Upper lobe of right lung (tissue), 1 donor: ENCODE results near the gene ZNF320. TPM values are rescaled to one million over a fixed set of nuclear protein-coding genes. Genes with fewer than 3 reads are reported as not detected.
A peak's percentile ranks its signal among the peaks of the same experiment; 100 is the strongest.
"Not testable (repeated sequence)": the region's sequence is repeated elsewhere in the genome, so short reads cannot be mapped to it uniquely, and the experiment has no call there.

Experiments
- ATAC-seq: fragments of 200-7000 bp; cut with Tn5 transposase; one replicate; pipeline ENCODE4 v1.9.1; 2020; ENCODE audit warnings: mild to moderate bottlenecking, moderate library complexity
- DNase-seq: peaks from one replicate; pipeline ENCODE4 v3.0.0-alpha.2; 2020
- H3K27ac ChIP-seq: fragments of 200-600 bp; one replicate; pipeline ENCODE4 v1.8.0; 2022
- H3K27me3 ChIP-seq: fragments of 200-600 bp; one replicate; pipeline ENCODE4 v1.8.0; 2022; ENCODE audit warnings: mild to moderate bottlenecking
- H3K36me3 ChIP-seq: fragments of 200-600 bp; one replicate; pipeline ENCODE4 v1.8.0; 2022
- H3K4me1 ChIP-seq: fragments of 200-600 bp; one replicate; pipeline ENCODE4 v1.8.0; 2022
- H3K4me3 ChIP-seq: fragments of 200-600 bp; one replicate; pipeline ENCODE4 v1.8.0; 2022; ENCODE audit warnings: mild to moderate bottlenecking
- H3K9me3 ChIP-seq: fragments of 200-600 bp; one replicate; pipeline ENCODE4 v1.8.0; 2022
- intact Hi-C: fragments of 100-400 bp; cut with DNase I; formaldehyde crosslinking; loops from one replicate; pipeline ENCODE4 v1.11.0; 2022
- total RNA-seq: library from RNA; stranded (reverse); fragmentation: NEBNext Ultra II Directional; extraction: Animal tissue kit (Norgen Biotek cat#: 25700); gene quantifications from one replicate; pipeline ENCODE4 v1.2.1, GENCODE V29; 2021
- TF ChIP-seq, protein P1 (sequence below): fragments of 200-600 bp; IDR thresholded peaks from one replicate; pipeline ENCODE4 v1.8.0; 2022; ENCODE audit warnings: antibody characterized with exemption
- donor health status: DM: no; HTN: yes; CAD: no; lungs with severe emphysema.

The ZNF320 gene
- total RNA-seq, 1 donor from 2014 or later: 19.0 TPM

DNA sequence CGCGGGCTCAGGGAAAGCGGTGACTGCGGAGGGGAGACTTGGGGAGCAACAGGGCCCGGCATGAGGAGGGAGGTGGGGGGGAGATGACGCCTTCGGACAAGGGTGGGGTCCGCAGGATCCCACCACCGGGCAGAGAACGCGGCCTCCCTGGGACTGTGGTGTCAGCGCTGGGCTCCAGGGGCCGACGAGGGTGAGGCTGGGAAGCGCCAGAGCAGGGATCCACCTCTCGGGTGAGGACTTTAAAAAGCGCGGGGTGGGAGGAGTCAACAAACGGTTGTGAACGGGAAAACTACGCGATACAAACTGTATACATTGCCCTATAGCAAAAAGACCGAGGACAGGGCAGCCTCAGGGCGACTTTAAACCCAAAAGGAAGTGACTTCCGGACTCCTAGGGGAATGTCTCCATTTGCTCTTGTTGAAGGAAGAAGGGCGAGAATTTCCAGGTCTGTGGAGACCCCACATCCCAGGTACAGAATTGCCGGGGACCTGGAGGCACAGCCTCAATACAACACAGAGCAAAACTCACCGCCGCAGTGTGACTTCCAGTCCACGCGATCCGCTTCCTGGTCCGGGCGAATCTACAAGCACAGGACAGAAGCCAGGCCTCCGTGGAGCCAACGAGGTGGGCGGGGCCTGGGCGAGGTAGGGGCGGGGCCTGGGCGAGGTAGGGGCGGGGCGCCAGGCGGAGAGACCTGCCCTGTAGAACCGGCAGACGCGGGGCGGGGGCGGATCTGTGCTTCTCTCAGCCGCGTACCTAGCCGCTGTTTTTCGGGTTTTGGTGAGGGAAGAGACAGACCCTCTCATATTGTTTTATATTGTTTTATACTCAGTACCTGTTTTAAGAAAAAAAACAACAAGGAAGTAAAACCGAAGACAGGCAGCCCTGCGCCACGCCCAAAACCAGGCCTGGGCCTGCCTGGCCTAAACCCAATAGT is 25.7 kb upstream of the ZNF320 start, which contains the start of gene ZNF888:
TSS of gene ZNF888 (minus strand) at position 588 of the 937 bp plus-strand sequence. CDS start 5,555 bp downstream, outside the sequence.
- peak; percentile 99 for ATAC-seq
- peak; percentile 96 for DNase-seq
- intact Hi-C loops: no loop called here
- Histone ChIP-seq H3K4me1 (peaks cover 7% of the 10 kb centered on the region), H3K36me3 (peaks cover 4% of the 10 kb centered on the region), H3K27me3 (no peaks in the 10 kb centered on the region), H3K9me3 (no peaks in the 10 kb centered on the region), H3K27ac (peak within 1 kb of the TSS; percentile 91), H3K4me3 (peak within 1 kb of the TSS; percentile 83)
- TF ChIP-seq, protein P1, sequence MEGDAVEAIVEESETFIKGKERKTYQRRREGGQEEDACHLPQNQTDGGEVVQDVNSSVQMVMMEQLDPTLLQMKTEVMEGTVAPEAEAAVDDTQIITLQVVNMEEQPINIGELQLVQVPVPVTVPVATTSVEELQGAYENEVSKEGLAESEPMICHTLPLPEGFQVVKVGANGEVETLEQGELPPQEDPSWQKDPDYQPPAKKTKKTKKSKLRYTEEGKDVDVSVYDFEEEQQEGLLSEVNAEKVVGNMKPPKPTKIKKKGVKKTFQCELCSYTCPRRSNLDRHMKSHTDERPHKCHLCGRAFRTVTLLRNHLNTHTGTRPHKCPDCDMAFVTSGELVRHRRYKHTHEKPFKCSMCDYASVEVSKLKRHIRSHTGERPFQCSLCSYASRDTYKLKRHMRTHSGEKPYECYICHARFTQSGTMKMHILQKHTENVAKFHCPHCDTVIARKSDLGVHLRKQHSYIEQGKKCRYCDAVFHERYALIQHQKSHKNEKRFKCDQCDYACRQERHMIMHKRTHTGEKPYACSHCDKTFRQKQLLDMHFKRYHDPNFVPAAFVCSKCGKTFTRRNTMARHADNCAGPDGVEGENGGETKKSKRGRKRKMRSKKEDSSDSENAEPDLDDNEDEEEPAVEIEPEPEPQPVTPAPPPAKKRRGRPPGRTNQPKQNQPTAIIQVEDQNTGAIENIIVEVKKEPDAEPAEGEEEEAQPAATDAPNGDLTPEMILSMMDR: no peak

DNA sequence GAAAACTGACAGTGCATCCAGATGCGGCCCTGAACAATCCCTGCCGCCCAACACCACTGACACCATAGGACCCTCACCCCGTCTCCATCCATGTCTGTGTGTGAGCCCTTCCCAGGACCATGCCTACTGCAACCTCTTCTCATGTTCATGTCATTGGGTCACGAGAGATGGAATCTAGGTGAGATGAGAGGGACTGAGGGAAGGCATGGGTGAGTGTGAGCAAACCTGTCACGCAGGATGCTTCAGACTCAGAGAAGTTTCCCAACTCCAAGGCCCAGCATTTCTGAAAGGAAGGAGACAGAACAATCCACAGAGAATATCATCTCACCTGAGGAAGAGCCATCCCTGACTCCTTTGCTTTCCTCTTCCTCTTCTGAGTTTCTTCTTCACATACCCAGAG is 20.1 kb upstream of the ZNF320 start:
- intact Hi-C loops: no loop called here
- DNase-seq (no peak), ATAC-seq (no peak)
- Histone ChIP-seq H3K4me1 (no peaks in the 10 kb centered on the region), H3K27me3 (no peaks in the 10 kb centered on the region), H3K4me3 (no peak overlapping the region), H3K36me3 (peaks cover 26% of the 10 kb centered on the region), H3K27ac (no peak overlapping the region), H3K9me3 (no peaks in the 10 kb centered on the region)
- TF ChIP-seq, protein P1: no peak

DNA sequence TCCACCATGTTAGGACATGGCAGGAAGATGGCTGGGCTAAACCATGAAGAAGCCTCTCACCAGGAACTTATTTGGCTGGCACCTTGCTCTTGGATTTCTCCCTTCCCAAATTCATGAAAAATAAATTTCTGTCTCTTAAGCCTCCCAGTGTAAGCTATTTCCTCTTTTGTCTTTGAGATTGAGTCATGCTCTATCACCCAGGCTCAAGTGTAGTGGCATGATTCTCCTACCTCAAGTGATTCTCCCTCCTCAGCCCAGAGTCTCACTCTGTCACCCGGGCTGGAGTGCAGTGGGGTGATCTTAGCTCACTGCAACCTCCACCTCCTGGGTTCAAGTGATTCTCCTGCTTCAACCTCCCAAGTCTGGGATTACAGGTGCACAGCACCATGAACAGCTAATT is 13.2 kb upstream of the ZNF320 start:
- Histone ChIP-seq H3K36me3 (peaks cover 40% of the 10 kb centered on the region), H3K27me3 (no peaks in the 10 kb centered on the region)

DNA sequence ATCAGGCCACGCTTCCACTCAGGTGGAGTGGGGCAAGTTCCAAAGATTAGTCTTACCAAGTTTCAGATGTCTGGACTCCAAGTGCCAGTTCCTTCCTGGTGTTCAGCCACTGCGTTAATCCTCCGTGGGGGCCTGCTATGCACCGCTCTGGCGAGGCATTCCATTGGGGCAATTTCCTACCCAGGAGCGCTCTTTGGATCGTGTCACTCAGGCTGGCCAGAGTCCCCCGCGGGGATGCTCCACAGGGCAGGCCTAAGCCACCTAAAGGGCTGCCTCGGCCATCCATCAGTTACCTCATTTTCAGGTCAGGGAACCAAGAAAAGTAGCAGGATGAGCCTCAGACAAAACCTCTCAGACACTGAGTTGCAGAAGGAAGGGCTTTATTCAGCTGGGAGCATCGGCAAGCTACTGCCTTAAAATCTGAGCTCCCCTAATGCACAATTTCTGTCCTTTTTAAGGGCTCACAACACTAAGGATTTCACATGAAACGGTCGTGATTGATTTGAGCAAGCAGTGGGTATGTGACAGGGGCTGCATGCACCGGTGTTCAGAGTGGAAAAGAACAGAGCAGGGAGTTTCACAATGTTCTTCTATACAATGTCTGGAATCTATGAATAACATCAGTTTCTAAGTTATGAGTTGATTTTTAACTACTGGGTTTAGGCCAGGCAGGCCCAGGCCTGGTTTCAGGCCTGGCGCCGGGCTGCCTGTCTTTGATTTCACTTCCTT is 6.8 kb upstream of the ZNF320 start:
- intact Hi-C loops, H3K9me3 ChIP-seq, ATAC-seq, DNase-seq, H3K27ac ChIP-seq, H3K4me1 ChIP-seq, H3K4me3 ChIP-seq, H3K27me3 ChIP-seq: not testable (repeated sequence)
- H3K36me3 ChIP-seq: peaks cover 17% of the 10 kb centered on the region

More for the DNA sequence above, 13.2 kb upstream of the ZNF320 start:
- ATAC-seq: no peak
- Histone ChIP-seq H3K4me1 (no peaks in the 10 kb centered on the region), H3K27ac (no peak overlapping the region), H3K4me3 (no peak overlapping the region), H3K9me3 (no peaks in the 10 kb centered on the region)
- DNase-seq: no peak
- intact Hi-C loops: no loop called here
- TF ChIP-seq, protein P1: no peak

DNA sequence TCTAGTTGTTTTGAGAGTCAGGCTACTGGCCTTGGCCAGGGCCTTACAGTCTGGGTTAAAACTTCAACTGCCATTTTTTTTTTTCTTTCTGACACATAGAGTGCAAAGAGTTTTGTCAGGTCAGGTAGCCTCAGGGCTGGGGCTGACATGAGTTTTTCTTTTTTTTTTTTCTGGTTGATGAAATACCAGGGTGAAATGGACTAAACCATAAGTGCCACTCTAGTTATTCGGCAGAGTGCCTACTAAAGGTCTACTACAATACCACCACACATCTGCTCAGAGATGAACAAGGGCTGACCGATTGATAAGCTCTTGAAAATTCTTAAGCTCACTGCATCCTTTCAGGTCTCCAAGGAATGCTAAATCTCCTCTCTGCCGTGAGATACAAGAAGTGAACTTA is 4.4 kb upstream of the ZNF320 start:
- intact Hi-C loops: no loop called here
- DNase-seq: no peak

DNA sequence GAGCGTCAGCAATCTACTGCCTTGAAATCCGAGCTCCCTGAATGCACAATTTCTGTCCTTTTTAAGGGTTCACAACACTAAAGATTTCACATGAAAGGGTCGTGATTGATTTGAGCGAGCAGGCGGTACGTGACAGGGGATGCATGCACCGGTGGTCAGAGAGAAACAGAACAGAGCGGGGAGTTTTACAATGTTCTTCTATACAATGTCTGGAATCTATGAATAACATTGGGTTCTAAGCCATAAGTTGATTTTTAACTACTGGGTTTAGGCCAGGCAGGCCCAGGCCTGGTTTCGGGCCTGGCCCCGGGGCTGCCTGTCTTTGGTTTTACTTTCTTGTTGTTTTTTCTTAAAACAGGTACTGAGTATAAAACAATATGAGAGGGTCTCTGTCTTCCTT is 1.2 kb upstream of the ZNF320 start:
- H3K4me3 ChIP-seq, H3K9me3 ChIP-seq, ATAC-seq, intact Hi-C loops, H3K27me3 ChIP-seq, H3K4me1 ChIP-seq, H3K27ac ChIP-seq, H3K36me3 ChIP-seq, DNase-seq: not testable (repeated sequence)

More for the DNA sequence above, 4.4 kb upstream of the ZNF320 start:
- ATAC-seq: no peak
- Histone ChIP-seq H3K36me3 (peaks cover 4% of the 10 kb centered on the region), H3K4me1 (no peaks in the 10 kb centered on the region), H3K9me3 (no peaks in the 10 kb centered on the region), H3K4me3 (no peak overlapping the region), H3K27ac (no peak overlapping the region), H3K27me3 (no peaks in the 10 kb centered on the region)
- TF ChIP-seq, protein P1: no peak
